HG02938 (cell line): ENCODE data around the gene TGM1.
"Not testable (repeated sequence)": the region's sequence is repeated elsewhere in the genome, so short reads cannot be mapped to it uniquely, and the experiment has no call there.

Source experiments
- ATAC-seq: cut with Tn5 transposase; IDR thresholded peaks from one replicate; pipeline ENCODE4 v1.9.1; 2021; ENCODE audit warnings: mild to moderate bottlenecking, moderate library complexity; ENCODE audit not compliant: unreplicated experiment

Gene TGM1

DNA sequence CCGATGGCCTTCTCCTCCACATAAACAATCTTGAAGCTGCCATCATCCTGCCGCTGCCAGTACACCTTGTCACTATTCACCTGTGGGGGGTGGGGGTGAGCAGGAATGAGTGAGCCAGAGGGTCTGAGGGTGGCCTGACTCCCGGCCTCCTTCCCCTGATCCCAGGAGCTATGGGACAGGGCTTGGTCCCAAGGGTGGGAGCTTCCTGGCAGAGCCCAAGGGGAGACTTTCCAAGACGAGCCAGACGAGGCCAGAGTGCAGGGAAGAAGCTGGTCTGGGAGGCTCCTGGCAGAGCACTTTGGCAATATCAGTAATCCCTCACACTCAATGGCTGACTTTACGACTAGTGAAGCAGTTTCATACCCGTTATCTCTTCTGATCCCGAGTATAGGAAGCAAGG, 7.5 kb downstream of the TGM1 start:
- no peak for ATAC-seq

DNA sequence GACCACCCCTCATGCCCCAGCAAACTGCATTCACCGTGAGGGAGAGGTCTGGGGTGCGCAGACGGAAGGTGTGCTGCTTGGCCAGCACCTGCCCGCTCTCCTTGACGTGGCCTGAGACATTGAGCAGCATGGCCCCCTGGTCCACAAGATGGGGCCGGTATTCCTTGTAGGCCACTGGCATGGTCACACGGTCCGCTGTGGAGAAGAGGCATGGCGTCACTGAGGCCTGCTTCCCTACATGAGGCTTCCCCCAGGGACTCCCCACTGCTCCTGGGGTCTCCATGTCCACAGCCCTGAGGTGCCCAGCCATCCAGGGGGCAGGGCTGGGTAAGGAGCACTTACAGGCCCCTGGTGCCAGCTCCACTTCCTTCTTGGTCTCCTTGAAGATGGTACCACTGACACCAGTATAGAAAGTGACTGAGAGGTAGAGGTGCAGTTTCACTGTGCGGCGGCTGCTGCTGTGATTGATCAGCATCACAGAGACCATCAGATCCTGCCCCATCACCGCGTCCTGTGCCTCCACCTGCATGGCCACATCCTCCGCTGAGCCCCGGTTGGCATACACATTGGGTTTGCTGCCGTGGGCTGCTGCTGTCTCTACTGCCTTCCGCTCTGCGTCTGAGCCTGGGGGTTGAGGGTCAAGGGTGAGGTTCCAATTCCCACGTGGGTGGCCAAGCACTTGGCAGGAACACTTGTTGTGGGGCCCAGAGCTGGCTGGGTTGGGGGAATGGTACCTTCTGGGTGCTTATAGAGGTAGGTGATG, 8.2 kb downstream of the TGM1 start:
- no peak for ATAC-seq

DNA sequence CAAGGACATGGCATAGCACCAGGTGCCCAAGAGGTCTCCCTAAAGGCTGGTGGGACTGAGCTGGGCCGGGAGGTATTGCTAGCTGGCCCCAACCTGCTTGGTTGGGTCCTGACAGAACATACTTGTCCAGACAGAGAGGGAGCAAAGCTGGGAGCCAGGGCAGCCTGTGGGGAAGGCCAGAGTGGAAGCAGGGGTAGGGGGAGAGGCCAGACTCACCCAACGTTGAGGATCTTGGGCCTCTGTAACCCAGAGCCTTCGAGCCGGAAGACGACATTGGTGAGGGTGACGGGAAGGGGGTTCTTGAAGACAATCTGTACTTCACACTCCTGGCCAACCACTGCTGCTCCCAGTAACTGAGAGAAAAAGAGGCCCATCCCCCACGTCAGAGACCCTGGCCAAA, 9.0 kb downstream of the TGM1 start:
- no peak for ATAC-seq

DNA sequence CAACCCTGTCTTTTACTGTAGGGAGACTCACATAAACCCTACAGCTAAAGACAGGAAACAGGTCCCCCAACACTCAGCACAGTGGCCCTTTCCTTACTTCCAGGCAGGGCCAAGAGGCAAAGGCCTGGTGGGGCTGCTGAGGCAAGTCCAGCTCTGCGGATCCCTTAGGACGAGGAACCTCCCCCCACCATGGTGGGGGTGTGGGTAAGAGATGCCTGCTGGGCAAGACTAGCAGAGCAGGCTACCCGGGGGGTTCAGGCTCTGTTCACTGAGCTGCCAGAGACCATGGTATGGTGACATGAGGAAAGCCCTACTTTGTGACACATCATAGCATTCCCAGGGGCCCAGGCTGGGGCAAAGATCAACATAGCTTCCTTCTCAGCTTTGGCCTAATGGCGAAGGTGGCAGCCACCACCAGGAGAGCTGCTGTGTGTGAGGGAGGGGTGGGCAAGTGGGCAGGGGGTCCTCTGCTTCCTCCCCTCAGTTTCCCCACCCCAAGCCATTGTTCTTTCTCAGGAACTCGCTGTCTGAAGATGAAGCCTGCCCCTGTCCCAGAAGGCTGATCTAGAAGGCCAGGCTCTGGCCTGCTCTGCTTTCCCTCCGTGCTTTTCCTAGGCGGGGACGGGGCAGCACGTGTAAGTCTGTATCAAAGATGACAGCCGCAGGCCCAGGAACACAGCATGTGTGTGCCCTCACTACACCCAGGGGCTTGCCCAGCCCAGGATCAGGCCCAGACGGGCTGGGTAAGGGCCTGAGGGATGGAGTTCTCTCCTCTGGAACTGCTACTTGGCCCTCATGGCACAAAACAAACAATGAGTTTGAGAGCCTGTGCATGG, 10.5 kb downstream of the TGM1 start:
- no peak for ATAC-seq

DNA sequence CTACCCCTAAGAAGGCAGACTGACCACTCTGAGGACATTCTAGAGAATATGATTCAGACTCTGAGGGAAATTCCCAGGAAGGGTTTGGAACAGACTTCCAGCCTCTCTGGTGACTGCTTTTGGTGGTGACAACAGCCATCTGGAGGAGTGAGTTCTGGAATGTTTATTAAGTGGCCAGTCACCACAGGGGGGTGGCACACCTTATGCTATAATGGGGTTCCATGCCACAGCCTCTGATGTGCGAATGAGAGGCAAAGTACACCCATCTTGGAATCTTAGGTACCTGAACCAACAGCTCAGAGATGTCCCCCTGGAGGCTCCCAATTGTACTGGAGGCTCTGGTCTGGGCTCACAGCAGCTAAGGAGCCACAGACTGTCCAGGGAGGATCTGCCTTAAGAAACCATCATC, 11.1 kb downstream of the TGM1 start:
- ATAC-seq = no peak

DNA sequence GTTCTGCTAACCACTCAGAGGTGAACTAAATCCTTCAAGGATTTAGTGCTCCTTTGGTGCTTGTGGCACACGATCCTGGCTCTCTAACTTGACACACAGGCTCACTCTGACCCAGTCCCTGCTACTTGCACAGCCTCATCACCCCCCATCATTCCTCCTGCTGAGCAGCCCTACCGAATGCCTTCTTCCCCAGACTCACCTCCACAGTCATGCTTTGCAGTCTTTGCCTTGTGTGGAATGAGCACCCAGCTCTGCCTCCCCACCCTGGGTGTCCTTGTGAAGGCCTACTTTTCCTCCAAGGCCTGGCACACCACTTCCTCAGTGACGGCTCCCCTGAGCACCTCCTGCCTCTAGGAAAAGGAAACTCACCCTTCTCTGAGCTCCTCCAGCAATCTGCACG, 12.6 kb downstream of the TGM1 start:
- ATAC-seq = no peak

DNA sequence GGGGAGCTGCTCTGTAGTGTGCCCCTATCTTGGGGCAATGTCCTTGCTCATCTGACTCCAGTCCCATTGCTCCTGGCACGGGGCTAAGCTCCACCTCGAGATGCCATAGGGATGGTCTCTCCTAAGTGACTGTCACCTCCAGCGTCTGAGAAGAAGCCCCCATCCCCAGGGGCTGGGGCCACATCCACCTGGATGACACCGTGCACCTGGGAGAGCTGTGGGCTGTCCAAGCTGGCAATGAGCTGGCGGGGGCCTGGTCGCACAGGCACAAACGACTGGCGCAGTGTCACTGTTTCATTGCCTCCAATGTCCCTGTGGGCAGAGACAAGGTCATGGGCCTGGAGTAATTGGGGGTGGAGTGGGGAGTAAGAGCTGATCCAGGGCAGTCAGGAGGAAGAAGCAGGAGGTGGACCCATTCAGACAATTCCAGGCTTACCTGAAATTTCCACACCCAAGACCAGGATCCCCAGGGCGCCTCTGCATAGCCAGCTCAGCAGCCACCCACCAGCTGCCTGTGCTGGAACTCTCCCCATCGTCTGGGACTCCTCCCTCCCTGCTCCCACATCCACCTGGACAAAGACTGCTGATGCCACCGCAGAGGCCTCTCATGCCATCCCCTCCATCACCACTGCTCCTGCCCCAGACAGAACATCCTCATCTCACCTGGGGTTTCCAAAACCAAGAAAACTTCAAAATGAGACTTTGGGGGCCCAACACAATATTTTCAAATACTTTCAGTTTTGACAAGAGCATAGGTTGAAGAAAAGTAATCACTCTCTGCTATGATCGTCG, 13.6 kb downstream of the TGM1 start:
- ATAC-seq = no peak

DNA sequence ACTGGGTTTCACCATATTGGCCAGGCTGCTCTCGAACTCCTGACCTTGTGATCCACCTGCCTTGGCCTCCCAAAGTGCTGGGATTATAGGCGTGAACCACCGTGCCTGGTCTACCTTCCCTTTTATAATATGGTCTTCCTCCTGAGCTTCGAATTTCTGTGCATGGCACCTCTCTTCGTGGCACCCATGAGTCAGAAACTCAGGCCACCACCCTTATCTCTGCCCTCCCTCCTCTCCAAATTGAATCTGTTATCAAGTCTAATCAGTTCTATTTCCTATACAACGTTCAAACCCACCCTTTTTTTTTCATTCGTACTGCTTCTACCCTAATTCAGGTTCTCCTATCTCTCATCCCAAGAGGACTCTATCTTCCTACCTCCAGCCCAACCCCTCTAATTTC, 15.6 kb downstream of the TGM1 start:
- no peak for ATAC-seq

DNA sequence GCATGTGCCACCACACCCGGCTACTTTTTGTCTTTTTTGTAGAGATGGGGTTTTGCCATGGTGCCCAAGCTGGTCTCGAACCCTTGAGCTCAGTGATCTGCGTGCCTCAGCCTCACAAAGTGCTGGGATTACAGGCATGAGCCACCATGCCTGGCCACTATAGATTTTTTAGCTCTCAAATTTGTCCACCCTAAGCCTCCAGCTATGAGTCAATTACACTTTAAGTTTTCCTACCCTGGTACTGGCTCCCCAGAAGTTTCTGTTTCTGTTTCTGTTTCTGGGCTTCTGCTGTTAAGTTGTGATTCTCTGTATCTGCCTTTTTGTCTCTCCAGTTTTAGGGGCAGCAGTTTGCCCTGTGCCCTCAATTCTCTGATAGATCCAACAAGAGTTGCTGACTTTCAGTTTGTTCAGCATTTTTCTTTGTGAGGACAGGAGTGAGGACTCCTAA, 16.2 kb downstream of the TGM1 start:
- ATAC-seq = no peak

DNA sequence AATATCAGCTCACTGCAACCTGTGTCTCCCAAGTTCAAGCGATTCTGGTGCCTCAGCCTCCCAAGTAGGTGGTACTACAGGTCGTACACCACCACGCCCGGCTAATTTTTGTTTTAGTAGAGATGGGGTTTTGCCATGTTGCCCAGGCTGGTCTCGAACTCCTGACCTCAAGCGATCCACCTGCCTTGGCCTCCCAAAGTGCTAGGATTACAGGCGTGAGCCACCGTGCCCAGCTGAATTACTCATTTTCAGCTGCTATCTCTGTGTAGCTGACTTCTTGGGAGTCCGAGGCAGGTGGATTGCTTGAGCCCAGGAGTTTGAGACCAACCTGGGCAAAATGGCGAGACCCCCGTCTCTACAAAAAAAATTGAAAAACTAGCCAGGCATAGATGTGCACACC, 17.6 kb downstream of the TGM1 start:
- not testable (repeated sequence) for ATAC-seq

DNA sequence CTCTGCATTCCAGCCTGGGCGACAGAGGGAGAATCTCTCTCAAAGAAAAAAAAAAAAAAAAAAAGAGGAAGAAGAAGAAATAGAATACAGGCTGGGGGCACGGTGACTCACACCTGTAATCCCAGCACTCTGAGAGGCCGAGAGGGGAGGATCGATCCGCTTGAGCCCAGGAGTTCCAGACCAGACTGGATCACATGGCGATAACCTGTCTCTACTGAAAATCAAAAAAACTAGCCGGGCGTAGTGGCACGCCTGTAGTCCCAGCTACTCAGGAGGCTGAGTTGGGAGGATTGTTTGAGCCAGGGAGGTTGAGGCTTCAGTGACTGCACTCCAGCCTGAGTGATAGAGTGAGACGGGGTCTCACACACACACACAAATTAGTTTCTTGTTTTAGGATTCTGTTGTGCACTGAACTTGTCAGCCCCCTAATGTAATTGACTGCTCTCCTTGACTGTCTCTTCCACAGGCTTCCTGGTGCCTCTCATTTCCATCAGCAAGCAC, 19.6 kb downstream of the TGM1 start:
- no peak for ATAC-seq

DNA sequence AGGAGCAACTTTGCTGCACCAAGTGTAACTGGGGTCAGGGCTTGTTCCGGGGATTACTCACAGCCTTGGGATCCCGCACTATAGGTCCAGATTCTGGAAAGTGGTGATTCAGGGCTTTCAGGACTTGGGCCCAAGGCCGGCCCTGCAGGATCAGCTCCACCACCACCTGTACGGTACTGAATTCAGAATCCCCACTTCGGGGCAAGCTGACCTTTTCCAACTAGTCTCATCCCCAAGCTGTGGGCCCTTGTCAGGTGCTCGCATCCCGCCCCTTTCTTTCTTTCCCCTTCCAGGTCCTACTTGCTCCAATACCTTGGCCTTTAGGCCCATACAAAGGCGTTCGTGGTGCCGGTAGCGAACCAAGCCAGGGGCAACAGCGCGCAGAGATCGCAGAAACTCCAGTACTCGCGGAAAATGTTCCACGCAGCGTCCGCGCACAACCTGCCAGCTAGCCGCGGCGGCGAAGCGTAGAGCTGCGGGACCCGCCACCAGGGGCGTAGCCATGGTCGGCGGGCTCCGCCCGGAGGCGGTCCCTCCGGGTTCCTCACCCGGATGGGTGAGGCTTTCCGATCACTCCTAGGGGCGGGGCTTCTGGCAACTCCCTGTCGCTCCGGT, 21.0 kb downstream of the TGM1 start:
- peak; percentile 73 for ATAC-seq

DNA sequence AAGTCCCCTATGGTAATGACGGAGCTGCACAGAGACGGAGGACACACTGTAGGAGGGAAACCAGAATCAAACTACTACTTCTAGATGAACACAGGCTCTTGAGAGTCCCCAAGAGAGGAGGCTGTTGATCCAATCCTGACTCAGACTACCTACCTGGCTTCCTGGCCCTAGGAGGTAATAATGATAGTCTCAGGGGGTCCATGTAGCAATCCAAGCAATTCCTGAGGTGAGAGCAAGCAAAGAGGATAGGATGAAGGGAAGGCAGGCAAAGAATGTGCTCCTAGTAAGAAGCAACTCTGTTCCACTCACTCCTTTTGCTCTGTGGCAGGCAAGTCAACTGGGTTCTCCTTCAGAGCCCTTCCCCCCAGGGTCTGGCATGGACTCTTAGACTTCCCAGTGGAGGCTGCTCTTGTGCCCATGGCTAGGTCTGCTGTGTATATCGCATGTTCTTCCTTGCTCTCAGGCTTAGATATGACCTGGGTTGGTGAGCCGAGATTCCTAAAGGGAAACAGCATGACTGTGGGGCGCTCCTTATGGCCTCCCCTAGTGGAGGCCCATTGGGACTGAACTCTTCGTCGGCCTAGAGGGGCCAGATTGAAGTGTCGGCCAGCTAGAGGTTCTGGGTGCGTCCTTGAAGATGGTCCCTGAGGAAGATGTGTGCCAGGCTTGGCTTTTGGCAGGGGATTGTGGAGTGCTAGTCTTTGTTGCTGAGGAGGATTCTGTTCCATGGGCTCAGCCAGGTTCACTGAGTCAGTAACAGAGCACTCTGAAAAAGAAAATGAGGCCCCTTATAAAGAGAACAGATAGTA, 22.7 kb downstream of the TGM1 start:
- no peak for ATAC-seq

DNA sequence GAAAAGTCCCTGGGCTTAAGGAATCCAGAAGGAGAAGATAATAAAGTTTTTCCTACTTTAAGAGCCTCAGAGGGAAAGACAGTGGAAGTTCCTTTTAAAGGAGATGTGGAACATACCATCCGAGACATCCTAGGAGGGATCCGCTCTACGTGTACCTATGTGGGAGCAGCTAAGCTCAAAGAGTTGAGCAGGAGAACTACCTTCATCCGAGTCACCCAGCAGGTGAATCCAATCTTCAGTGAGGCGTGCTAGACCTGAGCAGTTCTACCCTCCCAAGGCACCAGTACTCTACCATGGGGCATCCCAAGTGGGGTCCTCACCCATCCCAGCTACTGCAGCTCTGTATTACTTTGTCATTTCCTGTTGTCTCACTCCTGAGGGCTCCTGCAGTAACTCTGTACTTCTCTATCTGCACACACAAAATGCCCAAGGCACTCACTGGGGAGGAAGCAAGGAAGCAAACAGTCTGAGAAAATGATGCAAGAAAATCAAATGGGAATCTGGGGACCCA, 24.4 kb downstream of the TGM1 start:
- ATAC-seq = no peak

DNA sequence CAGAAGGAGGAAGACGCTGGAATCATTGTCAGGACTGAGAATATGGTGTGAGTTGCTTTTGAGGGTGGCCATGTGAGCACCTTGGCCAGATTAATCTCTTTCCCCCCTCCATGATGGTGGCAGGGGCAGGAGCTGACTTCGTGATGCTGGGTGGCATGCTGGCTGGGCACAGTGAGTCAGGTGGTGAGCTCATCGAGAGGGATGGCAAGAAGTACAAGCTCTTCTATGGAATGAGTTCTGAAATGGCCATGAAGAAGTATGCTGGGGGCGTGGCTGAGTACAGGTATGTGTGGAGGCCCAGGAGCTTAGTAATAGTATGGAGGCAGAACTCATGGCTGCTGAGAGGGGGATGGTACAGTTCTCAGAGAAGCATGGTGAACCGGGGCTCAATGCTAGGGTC, 24.9 kb downstream of the TGM1 start:
- ATAC-seq = no peak

DNA sequence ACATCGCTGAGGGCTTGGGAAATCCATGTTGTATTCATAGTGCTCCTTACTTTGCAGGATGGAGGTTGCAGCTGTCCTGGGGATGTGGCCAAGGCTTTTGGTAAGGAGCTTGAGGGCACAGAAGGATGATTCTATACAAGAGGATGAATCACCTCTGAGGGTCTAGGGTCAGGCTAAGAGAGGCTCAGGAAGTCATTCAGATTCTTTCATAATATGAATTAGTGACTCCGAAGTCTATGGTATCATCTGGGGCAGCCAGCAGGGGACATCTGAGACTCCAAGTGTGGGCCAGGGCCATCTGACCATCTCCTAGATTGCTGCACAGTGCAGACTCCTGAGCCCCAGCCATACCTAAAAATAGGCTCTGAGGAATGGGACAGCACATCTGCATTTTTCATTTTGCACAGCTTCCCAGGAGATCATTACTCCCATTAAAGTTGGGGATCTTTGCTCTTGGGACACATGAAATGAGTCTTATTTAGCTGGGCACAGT, 25.5 kb downstream of the TGM1 start:
- no peak for ATAC-seq

DNA sequence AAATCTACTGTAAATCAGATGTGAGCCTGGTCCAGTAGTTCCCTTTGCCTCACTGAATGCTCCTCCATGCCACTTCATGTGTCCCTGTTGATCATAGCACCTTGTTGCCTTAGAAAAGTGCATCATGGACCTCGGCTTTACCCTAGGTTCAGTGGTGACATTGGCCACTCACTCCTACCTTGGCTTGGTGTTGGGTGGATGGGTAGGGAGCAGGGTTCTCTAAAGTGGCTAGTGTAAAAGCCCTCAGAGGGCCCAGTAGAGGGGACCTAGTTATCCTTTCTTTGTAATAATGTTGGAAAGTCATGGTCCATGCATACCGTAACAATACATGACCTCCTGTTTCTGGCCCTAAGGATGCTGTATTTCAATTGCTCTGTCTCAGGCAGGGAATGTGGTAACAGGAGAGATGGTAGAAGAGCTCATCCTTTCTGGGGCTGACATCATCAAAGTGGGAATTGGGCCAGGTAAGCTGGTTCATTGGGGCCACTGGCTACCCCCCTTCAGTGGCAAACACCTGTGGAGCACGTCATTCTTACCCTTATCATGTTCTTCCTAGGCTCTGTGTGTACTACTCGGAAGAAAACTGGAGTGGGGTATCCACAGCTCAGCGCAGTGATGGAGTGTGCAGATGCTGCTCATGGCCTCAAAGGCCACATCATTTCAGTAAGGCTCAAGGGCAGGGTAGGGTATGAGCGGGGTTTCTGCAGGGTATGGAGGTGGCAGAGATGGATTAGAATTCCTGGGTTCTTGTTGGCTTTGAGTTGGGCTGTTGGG, 26.1 kb downstream of the TGM1 start:
- no peak for ATAC-seq

DNA sequence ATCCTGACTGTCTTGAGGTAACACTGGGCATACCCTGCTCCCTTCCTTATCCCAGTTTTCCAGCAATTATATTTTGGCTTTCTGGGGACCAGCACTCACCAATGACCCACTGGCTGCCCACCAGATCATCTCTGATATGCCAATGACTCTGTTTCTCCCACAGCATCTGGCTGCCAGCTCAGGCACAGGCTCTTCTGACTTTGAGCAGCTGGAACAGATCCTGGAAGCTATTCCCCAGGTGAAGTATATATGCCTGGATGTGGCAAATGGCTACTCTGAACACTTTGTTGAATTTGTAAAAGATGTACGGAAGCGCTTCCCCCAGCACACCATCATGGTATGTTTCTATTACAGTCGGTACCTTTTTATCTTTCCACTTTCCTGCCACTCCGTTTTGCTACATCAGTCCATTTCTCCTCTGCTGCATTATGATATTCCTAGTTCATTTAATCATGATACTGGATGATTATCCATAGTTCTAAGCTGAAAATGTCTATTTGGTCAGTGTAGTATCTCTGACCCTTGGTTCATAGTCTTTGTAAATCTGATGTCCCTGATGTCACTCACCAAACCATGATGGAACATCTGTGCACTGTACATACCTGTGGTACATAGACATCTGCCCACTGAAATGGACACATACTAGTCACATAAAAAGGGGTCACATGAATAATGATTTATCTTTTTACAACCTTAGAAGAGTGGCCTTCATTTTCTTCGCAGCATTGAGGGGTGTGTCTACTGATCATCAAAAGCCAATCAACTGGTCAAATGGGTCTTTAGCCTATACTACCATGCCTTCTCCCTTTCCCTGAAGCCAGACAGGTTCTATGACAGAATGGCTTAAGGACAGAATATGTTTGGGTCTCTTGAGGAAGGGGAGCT, 26.9 kb downstream of the TGM1 start:
- ATAC-seq = no peak
